ENCODE results near the gene OR2T27.
"Not testable (repeated sequence)": the region's sequence is repeated elsewhere in the genome, so short reads cannot be mapped to it uniquely, and the experiment has no call there.

Gene OR2T27

GRCh38 chr1:248655354-248655753 is at the start of gene OR2T27:
OR2T27 (minus strand) TSS chr1:248655528; CDS start chr1:248650884, 4,644 bp downstream.
- not testable (repeated sequence) for DNase-seq (ENCODE audit: low read depth, low spot score)

- no peak for DNase-seq (ENCODE audit: low read depth, low spot score)
Observed at GRCh38 chr1:248704606-248705005, 49.3 kb upstream of the OR2T27 start.

- no peak for DNase-seq (ENCODE audit: low read depth, low spot score)
Observed at GRCh38 chr1:248703674-248704073, 48.3 kb upstream of the OR2T27 start.

- DNase-seq (ENCODE audit: low read depth, low spot score) = no peak
Observed at GRCh38 chr1:248702714-248703113, 47.4 kb upstream of the OR2T27 start, which contains the start of gene OR14I1. OR14I1 (minus strand) TSS chr1:248702766.

- no peak for DNase-seq (ENCODE audit: low read depth, low spot score)
Observed at GRCh38 chr1:248699099-248699498, 43.8 kb upstream of the OR2T27 start.

GRCh38 chr1:248697907-248698306 is 42.6 kb upstream of the OR2T27 start:
- no peak for DNase-seq (ENCODE audit: low read depth, low spot score)

GRCh38 chr1:248696774-248697173 is 41.4 kb upstream of the OR2T27 start:
- no peak for DNase-seq (ENCODE audit: low read depth, low spot score)

- no peak for DNase-seq (ENCODE audit: low read depth, low spot score)
Observed at GRCh38 chr1:248696261-248696660, 40.9 kb upstream of the OR2T27 start.

GRCh38 chr1:248695451-248696132 is 40.3 kb upstream of the OR2T27 start:
- no peak for DNase-seq (ENCODE audit: low read depth, low spot score)

- no peak for DNase-seq (ENCODE audit: low read depth, low spot score)
Observed at GRCh38 chr1:248691567-248692155, 36.3 kb upstream of the OR2T27 start.

GRCh38 chr1:248688527-248689298 is 33.4 kb upstream of the OR2T27 start:
- no peak for DNase-seq (ENCODE audit: low read depth, low spot score)

- DNase-seq (ENCODE audit: low read depth, low spot score) = no peak
Observed at GRCh38 chr1:248686815-248687214, 31.5 kb upstream of the OR2T27 start.

- DNase-seq (ENCODE audit: low read depth, low spot score) = no peak
Observed at GRCh38 chr1:248681651-248682050, 26.3 kb upstream of the OR2T27 start.

GRCh38 chr1:248670003-248670402 is 14.7 kb upstream of the OR2T27 start:
- DNase-seq (ENCODE audit: low read depth, low spot score) = no peak

- DNase-seq (ENCODE audit: low read depth, low spot score) = not testable (repeated sequence)
Observed at GRCh38 chr1:248663453-248664328, 8.4 kb upstream of the OR2T27 start.

GRCh38 chr1:248656797-248657196 is 1.5 kb upstream of the OR2T27 start:
- not testable (repeated sequence) for DNase-seq (ENCODE audit: low read depth, low spot score)

GRCh38 chr1:248648770-248649536 is 6.4 kb downstream of the OR2T27 start:
- DNase-seq (ENCODE audit: low read depth, low spot score) = not testable (repeated sequence)

GRCh38 chr1:248645178-248645577 is 10.2 kb downstream of the OR2T27 start, which contains the start of gene OR2T35:
OR2T35 (minus strand) TSS chr1:248645278; CDS start chr1:248639258, 6,020 bp downstream.
- not testable (repeated sequence) for DNase-seq (ENCODE audit: low read depth, low spot score)

GRCh38 chr1:248642971-248643651 is 12.2 kb downstream of the OR2T27 start:
- not testable (repeated sequence) for DNase-seq (ENCODE audit: low read depth, low spot score)

- not testable (repeated sequence) for DNase-seq (ENCODE audit: low read depth, low spot score)
Observed at GRCh38 chr1:248641583-248641982, 13.7 kb downstream of the OR2T27 start.

Data from smooth muscle cell of the brain vasculature (primary cell).